ENCODE measurements around the gene TCF7L2.

Gene TCF7L2

DNA sequence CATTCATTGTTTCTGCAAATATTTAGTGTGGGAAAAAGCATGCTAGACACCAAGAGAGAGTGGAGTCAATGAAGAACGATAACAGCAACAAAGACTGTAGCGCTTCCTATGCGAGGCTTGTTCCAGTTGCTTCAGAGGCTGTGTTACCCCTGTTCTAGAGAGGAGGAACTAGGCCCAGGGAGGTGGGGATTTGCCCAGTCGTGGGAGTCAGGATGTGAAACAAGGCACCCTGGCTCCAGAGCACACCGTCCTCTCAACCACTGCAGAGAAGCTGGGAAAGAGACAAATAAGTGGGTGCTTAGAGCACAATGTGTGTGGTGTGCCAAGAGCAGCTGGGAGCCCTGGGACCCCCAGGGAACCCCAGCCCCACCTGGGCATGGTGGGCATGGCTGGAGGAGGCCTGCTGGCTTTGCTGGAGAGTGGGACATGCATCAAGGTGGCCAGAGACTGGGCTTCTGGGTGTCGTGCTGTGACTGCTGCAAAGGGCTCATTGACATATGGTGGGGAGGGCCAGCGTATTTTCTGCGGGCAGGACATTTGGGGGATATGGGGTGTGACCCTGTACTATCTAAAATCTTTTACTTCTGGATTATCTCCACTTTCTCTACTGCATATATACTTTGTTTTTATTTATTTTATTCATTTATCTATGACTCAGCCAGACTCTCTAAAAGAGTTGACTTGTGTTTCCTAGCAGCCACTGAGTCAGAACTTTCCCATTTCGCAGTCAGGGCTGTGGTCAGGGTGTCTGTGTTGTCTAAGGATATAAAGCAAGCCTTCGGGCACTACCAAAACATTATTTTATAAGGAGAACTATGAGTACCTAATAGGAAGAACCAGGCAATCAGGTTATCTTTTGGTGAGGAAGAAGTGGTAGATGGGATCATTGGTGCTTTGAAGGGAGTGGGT is 95.4 kb downstream of the TCF7L2 start:
- peak; percentile 91 for DNase-seq (ENCODE audit: low read depth, low spot score)

DNA sequence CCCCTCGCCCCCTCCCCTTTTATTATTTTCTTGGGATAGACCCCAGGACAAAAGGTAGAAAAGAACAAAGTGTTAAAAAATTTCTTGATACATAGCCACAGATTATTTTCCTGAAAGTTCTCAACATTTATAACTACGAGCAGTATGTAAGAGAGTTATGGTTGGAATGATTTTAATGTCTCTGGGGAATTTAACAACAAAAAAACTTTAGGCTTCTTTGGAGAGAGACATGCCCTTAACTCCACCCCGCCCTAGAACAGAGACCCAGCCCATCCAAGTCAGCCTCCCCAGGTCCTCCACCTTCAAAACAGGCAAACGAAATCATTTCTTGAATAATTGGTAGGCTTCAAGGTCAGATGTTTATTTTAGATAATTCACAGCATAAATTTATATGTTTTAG is 97.1 kb downstream of the TCF7L2 start:
- DNase-seq (ENCODE audit: low read depth, low spot score): no peak

DNA sequence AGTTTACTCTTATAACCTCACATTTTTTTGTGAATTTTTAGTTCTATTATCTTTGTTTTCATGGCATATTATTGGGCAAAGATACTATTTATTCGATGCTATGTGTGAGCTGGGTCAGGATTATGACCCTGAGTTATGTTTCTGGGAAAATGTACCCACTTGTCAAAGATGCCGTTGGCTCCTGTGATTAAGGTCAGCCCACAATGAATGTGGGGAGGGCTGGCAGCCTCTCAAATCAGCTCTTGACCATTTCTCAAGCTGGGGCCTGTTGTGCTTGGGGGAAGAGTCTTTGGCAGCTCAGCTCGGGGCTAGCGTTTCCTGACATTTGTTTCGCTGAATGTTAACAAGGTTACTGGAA is 97.5 kb downstream of the TCF7L2 start:
- peak; percentile 85 for DNase-seq (ENCODE audit: low read depth, low spot score)

DNA sequence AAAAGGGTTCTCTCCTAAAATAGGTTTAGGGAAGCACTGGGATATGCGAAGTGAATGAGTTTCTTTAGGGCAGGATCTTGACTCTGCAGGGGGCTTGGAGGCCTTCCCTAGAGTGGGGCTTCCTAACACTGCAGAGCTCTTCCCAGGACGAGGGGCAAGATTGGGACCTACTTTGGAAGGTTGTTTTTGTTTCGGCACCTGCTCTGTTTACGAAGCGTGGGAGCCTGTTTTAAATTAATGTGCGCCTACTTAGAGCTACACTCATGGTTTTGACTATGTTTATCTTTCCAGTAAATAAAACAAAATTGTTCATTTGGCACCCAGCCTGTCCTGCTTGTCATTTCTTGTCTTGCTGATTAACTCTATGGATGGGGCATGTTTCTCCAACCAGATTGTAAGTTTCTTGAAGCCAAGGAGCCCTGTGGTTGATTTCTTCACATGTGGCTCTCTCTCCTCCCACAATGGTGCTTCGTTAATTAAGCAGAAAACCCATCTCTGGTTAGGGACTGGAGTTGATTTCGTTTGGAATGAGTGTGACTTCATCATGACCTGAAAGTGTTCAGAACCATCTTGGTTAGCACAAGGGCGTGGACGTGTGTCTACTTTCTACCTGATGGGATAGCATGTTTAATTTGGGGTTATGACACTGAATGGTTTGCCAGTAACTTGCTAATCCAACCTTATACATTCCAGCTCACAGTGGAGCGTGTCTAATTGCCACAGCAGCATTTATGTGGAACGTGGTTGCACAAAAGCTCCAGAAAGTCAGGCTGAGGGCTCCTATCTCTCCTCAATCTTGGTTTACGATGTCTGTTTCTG is 98.1 kb downstream of the TCF7L2 start:
- peak; percentile 62 for DNase-seq (ENCODE audit: low read depth, low spot score)

DNA sequence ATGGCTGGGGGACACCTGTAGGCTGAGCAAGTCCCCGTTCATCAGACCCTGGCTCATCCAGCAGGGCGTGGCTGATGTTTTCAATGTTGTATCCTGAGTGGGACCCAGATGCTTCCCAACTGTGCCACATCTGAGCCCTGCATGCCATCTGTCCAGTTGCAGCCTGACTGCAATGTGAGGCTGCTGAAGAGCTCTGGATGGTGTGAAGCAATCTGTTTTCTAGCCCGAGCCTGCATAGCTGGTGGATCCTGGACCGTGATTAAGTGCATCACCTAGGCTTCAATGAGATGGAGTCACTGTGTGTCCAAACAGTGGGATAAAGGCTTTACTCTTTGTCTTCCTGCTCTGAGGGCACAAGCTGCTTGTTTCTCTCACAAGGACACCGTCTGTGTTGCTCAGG is 99.8 kb downstream of the TCF7L2 start:
- no peak for DNase-seq (ENCODE audit: low read depth, low spot score)

DNA sequence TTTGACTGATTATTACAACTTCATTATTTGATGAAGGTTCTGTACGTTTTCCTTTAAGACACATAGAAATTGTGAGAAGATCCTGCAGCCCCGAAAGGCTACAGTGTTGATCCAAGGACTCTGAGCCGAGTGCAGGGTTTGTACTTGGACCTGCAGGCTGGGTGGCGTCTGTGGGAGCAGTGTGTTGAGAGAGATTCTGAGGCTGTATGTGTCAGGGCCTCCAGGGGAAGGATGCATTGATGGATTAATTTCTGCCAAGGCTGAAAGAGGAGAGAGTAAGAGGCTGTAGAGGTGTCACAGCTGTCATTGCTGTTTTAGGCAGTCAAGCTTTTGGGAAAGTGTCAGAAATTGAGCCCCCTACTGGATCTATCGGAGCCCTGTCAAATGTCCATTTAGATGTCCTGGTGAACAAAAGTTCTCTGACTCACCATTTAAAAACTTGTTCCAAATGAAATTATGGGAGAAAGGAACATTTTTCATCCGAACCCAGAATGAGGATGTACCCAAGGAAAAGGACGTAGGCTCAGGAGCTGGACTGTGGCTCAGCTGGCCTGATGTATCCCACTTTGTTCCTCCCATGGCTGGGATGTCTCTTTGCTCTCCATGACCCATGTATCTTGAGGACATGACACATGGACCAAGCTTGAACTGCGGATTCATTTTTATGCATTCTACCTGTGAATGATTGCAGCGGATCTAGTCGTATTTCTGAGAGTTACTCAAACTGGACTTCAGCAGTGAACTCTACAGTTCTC is 102.2 kb downstream of the TCF7L2 start:
- DNase-seq (ENCODE audit: low read depth, low spot score): peak; percentile 40

DNA sequence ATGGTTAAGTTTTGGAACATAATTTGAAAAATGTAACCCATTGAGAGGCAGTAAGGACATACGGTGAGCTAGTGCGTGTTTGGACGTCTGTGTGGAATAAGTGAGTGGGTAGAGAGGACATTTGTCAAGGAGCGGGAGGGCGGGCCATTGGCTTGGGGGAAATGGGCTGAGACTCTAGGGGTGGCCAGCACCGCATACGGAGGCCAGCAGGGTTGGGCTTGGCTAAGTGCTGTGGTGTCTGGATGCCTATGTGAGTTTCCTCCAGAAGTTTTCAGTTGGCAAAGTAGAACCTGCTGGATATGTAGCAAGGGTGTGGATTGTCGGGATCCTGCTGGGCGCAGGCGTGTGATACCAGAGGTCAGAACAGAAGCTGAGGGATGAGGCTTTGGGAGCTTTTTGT is 103.0 kb downstream of the TCF7L2 start:
- DNase-seq (ENCODE audit: low read depth, low spot score): no peak

- DNase-seq (ENCODE audit: low read depth, low spot score): peak; percentile 85
Measured at GRCh38 chr10:113053881-113054280, 103.8 kb downstream of the TCF7L2 start.

GRCh38 chr10:113055458-113055857 is 105.4 kb downstream of the TCF7L2 start:
- DNase-seq (ENCODE audit: low read depth, low spot score): no peak

- no peak for DNase-seq (ENCODE audit: low read depth, low spot score)
Measured at GRCh38 chr10:113056030-113056429, 106.0 kb downstream of the TCF7L2 start.

- peak; percentile 72 for DNase-seq (ENCODE audit: low read depth, low spot score)
Measured at GRCh38 chr10:113056441-113057021, 106.5 kb downstream of the TCF7L2 start.

DNA sequence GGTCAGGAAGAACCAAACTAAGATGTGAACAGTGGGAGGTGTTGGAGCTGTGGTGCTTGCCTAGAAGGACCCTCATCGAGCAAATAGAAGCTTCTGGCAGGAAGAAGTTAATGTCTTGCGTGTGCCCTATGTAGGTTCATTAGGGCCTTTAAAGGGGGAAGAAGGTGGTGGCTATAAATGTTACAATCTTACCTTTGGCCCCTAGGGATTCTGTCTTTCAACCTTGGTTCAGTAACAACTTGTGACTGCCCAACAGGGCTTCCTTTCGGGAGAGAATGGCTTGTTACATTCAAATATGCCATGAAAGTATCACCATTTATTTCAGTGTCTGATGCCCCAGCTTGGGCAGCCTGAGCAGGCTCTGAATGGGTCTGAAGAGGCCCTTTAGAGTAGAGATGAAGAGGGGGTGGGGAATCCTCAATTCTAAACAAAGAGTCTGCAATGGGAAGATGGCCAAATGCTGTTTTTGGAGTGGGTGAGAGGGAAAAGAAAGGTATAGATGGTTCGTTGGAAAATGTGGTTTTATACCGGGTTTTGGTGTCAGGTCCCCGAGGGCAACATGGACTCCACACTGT is 108.0 kb downstream of the TCF7L2 start:
- DNase-seq (ENCODE audit: low read depth, low spot score): no peak

DNA sequence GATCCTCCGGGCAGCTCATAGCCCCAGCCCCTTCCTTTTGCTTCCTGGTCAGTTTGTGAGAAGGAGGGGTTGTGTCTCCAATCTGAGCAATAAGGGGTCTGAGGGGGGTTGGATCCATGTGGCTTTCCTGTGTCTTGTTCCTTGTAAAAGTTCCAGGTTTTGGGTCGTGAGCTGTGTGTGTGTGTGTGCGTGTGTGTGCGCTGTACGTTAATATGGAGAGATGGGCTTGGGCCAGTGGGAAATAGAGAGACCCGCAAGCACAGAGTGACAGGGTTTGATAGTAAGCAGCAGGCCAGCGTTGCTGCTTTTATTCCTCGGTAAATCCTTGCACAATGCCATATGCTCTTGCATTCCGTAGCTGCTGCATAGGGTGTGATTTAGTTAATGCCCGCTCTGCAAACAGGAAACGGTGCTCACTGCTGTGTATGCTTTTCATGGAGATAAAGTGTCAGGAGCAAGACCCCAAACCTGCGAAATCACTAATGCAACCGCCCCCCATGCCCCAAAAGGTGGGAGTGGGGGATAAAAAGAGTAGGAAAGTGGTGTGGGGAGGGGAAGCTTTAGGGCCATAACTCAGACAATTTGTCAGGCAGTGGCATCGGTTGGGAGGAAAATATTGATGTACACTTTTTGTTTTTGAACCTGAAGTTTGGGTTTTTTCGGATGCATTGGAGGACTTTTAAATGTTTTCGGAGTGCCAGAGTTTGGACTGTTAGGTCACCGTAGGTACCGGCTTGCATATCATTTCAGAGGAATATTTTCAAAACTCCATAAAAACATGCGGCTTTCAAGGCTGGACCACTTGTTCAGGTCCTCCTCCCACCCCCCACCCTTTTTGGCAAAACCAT is 108.7 kb downstream of the TCF7L2 start:
- DNase-seq (ENCODE audit: low read depth, low spot score): peak; percentile 55

- peak; percentile 78 for DNase-seq (ENCODE audit: low read depth, low spot score)
Measured at GRCh38 chr10:113059371-113059780, 109.3 kb downstream of the TCF7L2 start.

DNA sequence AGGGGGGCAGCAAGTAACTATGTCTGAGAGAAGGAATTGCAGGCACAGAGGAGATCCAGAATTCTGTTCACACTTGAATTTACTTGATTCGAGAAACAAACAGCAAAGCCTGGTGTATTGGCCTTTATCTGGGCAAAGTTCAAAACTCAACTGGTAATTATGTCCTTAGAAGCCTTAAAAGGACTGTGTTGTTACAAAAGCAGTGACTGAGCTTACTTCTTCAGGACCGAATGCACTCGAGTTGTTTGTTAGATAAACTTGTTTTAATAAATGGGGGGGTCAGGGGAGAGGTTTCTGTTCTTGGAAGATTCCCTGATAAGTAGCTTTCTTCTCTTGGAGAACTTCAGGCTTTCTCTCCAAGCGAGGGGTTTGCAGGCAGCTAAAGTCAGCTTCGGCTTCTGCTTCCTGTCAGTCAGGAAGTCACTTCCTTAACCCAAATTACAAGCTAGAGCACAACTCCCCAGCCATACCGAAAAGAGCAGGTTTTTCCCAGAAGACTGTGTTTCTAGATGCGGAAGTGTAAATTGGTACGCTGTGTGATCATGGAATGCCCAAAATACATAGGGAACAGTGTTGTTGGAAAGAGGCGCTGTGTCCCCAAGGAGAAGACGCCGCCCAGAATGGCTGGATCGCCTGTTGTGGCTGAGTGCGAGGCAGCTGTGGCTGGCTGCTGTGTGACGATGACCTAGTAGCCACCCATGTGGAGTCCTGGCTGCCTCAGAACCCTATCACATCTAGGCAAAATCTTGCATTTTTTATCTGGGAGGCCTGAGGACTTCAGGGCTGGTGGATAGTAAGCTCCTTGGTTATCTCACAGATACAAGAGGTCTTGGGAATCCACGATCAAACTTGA is 110.4 kb downstream of the TCF7L2 start:
- DNase-seq (ENCODE audit: low read depth, low spot score): peak; percentile 18

- no peak for DNase-seq (ENCODE audit: low read depth, low spot score)
Measured at GRCh38 chr10:113061054-113061430, 111.0 kb downstream of the TCF7L2 start.

- DNase-seq (ENCODE audit: low read depth, low spot score): no peak
Measured at GRCh38 chr10:113061557-113061956, 111.5 kb downstream of the TCF7L2 start.

DNA sequence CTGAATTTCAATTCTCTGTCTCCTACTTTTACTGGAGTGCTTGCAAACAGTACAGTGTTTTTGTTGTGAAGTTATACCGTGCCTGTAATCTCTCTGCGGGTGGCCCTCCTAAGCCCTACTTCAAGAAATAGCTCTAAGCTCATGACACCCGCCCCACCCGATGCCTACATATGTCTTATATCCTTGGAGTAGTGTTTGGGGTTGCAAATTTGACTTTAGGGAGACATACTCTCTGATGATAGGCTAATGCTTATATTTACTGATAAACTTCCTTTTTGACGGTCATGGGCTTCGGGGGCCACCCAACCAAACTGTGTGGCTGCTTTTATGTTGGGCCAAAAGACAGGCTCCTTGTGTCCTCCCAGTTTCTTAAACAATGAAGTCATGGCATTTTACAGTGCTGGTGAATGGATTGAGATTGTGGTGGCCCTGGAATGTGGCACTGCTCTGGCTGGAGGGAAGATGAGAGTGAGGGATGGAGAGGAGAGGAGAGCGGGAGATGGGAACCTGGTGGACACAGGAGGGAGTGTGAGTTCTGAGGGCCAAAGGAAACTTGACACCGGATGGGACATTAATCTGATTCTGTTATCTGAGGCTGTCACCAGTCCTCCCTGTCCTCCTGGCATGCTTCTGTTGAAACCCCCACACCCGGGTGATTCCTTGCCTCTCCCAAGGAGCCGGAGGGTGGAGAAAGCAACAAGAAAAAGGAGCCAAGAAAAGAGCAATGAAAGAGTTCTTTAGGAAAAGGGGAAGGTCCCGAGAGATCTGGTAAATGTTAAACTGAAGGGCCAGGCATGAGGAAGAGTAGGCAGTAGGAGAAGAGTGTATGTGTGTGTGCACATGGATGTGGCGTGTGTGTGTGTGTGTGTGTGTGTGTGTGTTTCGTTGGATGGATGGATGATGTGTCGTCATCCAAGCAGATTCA is 113.3 kb downstream of the TCF7L2 start:
- DNase-seq (ENCODE audit: low read depth, low spot score): peak; percentile 61

Data from astrocyte of the hippocampus (primary cell).